ENCODE results near the gene APOM.

APOM gene

DNA sequence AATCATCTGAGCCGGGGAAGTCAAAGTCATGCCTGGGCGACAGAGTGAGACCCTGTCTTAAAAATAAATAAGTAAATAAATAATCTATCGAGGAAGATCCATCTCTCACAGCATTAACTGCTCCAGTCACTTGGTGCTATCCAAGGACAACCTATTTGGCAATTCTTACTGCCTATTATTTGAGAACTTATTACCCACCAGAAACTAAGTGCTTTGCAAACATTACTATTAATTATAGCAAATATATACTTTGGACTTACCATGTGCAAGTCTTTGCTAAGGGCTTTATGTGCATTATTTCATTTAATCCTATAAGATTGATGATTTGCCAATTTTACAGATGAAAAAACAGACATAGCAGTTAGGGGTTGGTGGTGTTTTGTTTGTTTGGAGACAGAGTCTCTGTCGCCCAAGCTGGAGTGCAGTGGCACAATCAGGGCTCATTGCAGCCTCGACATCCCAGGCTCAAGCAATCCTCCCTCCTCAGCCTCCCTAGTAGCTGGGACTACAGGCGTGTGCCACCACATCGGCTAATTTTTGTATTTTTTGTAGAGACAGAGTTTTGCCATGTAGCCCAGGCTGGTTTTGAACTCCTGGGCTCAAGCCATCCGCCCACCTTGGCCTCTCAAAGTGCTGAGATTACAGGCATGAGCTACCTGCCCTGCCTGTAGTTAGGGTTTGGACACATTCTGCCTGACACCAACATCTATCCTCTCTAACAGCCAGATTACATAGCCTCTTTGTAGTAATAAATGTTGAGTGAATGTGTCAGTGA lies 933 bp upstream of the APOM start:
- TF ChIP-seq CTCF (IDR thresholded peaks at IDR 0.05) = no peak

GRCh38 chr6:31657406-31658157 lies 1.9 kb downstream of the APOM start:
- no peak for TF ChIP-seq CTCF (IDR thresholded peaks at IDR 0.05)

DNA sequence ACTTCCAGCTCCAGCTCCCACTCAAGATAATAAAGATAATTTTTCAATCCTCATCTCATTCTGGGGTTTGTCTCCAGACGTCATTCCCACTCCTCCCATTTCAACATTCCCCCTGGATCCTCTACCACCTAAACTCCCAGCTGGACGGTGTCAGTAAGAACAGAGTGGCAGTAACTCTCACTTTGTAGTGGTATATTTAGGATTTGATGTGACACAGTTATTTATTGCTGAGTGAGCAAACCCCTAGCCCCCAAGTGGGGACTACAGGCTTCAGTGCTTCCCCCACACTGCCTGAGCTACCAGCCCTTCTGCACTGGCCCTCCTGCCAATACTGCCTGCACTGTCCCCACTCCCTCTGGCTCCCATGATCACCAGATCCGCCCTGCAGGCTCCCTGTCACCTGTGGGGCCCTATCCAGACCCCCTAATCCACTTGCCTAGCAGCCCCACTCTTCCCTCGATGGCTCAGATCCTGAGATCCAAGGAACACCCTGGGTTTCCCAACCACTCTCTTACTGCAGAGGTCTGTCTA lies 2.5 kb downstream of the APOM start:
- no peak for TF ChIP-seq CTCF (IDR thresholded peaks at IDR 0.05)

DNA sequence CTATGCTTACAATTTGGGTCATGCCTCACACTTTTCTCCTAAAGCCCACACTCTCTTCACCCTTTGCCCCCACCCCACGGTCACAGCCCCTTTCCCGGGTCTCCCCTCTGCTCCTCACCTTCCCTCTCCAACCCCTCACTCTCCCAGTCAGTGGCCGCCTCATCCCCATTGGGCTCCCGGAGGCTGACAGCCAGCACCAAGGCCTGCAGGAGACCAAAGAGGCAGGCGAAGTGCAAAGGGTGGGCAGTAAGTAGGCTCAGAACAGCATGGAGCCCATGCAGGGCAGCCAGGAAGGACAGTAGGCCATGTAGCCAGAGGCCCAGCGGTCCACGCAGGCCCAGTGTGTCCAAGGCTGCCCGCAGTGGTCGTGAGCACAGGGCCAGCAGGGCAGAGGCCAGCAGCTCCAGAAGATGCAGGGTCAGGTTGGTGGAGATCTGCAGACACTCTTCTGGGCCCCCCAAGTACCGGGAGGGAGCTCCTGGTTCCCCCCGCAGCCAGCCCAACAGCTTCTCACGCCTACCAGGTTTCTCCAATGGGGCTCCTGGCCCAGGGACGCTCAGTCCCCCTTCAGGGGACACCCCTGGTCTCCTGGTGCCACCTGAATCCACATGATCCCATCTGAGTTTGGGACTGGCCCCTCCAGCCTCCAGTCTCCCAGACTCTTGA lies 3.4 kb downstream of the APOM start:
- no peak for TF ChIP-seq CTCF (IDR thresholded peaks at IDR 0.05)

DNA sequence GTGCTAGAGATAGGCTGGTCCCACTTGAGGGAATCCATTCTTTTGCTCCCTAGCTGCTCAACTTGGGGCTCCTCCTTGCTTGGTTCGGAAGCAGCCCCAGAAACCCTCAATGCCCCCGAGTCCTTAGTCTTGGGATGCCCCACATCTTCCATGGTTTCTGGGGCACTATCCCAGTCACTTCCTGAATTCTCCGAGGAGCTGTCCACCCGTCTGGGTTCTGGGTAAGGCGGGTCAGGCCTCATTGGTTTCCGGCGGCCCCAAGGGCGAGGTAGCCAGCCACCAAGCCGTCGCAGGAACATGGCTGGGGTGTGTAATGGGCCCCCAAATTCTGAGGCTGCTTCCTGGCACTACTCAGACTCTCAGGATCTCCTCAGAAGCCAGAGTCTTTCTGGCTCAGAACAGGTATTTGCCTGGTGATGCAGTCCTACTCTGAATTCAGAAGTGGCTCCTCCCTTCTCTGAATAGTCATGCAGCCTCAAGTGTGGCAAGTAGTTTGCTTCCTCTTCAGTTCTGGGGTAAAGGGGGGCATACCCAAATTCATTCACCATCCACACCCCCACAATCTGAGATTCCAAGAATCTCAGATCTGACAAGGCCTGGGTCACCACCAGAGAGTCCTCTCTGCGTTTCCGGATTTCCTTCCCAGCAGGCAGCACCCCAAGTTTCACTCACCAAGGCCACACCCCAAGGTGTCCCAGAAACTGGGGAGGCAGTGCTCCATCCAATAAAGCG lies 4.1 kb downstream of the APOM start:
- no peak for TF ChIP-seq CTCF (IDR thresholded peaks at IDR 0.05)

GRCh38 chr6:31660381-31661261 lies 4.9 kb downstream of the APOM start, which contains the start of gene C6orf47:
Gene C6orf47, minus strand, starts transcription at chr6:31660778. Its CDS starts 831 bp downstream, at chr6:31659947.
- TF ChIP-seq CTCF (IDR thresholded peaks at IDR 0.05) = no peak

Measured in LNCAP (cell line).